PC-9 (cell line): ENCODE data around the gene AGO1.

ENCODE experiments used
- EZH2 ChIP-seq: fragments of 200-600 bp; sonication (generic); IDR thresholded peaks from 2 replicates; pipeline ENCODE4 v1.8.0; 2017; ENCODE audit warnings: antibody characterized with exemption, low read depth
- TF ChIP-seq, protein P1 (sequence below): fragments of 200-600 bp; sonication (generic); conservative IDR thresholded peaks from 2 replicates; pipeline ENCODE4 v1.6.1; 2017; ENCODE audit warnings: mixed run types, antibody characterized with exemption, mild to moderate bottlenecking, moderate library complexity

- no peak for TF ChIP-seq EZH2
- TF ChIP-seq, protein P1, sequence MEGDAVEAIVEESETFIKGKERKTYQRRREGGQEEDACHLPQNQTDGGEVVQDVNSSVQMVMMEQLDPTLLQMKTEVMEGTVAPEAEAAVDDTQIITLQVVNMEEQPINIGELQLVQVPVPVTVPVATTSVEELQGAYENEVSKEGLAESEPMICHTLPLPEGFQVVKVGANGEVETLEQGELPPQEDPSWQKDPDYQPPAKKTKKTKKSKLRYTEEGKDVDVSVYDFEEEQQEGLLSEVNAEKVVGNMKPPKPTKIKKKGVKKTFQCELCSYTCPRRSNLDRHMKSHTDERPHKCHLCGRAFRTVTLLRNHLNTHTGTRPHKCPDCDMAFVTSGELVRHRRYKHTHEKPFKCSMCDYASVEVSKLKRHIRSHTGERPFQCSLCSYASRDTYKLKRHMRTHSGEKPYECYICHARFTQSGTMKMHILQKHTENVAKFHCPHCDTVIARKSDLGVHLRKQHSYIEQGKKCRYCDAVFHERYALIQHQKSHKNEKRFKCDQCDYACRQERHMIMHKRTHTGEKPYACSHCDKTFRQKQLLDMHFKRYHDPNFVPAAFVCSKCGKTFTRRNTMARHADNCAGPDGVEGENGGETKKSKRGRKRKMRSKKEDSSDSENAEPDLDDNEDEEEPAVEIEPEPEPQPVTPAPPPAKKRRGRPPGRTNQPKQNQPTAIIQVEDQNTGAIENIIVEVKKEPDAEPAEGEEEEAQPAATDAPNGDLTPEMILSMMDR, result no peak
These were observed 64.5 kb downstream of the AGO1 start for GRCh38 chr1:35947547-35947946.
